ENCODE data around the gene DMGDH.

DMGDH gene

DNA sequence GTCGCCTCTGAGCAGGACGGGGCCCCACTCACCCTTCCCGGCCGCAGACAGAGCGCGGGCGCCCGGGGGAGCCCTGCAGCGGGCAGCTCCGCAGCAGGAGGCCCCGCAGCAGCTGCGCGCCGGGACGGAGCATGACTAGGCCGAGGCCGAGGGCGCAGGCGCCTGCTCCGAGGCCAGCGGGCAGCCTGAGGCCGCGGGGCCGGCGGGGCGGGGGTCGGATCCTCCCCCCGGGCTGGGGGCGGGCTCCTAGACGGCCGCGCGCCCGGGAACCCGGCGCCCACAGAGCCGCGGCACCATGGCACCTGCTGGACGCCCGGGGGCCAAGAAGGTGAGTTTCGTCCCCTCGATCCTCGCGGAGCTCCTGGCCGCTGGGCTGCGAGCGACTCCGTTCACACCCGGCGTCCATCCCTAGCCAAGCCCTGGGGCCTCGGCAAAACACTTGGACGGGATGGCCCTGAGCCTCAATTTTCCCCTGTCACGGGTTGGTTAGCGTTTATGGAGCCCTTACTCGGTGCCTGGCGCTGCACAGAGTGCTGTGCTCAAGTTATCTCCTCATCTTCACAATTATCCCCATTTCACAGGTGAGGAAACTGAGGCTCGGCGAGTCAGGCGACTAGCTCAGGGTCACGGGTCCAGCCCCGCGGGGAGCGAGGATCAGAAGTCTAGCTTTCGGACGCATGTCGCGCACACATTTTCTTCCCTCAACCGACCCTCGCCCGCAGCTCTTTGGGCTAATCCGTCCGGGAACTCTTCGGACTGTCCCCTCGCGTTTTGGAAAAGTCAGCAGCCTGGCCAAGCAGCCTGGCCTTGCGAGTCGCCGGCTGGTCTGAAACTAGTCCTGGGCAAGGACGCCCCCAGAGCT lies at the start of gene DMGDH, which contains the start of gene BHMT2:
Gene DMGDH (minus strand): TSS at position 187 of the 862 bp plus-strand sequence. CDS start 54 bp downstream, at position 133.
Gene BHMT2 (plus strand): TSS at position 280 of the 862 bp plus-strand sequence. CDS start 16 bp downstream, at position 296.
- no peak for FAIRE-seq

DNA sequence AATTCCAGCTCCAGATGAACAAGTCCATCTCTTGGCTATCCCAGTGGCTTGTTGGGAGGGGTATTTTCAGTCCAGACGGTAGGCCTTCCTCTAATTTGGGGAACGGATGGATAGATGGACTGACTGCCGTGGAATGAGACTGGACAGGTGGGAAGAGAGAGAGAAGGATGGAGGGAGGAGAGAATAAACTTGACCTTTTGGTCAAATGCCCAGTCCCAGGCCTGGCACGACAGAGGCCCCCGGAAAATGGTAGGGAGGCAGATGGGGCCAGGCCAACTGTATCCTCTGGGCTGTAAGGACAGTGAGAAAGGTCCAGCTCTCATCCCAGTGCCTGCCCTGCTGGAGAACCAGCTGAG lies 43.2 kb upstream of the DMGDH start:
- no peak for FAIRE-seq

DNA sequence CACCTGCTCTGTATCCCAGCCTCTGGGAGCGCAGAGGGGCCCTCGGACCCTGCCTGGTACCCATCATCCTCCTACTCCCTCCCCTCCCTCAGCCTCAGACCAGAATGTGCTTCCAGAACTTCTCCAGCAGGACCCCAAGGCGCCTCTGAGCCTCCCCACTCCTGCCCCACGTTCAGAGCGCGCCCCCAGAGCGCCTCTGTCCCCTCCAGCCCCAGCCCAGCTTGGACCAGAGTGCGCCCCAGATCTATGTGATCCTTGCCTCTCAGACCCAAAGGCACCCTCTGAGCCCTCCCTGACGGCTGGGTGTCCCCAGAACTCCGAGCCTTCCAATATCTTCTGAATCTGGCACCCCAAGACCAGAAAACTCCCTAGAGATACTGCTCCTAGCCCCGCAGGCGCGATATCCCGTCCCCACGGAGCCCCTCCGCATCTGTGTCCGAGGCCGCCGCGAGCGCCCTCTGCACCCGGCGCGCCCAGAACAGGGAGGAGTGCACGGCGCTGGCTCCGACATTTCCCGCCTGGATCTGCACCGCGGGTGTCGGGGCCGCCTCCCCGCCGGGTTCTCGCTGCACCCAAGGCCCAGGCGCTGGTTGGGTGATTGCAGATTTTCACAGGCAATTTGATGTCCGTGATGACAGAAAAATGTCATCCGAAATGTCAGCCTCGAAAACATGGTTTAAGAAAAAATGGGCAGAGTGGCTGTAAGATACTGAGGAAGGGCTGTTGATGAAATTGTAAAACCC lies 42.7 kb upstream of the DMGDH start:
- FAIRE-seq = no peak

DNA sequence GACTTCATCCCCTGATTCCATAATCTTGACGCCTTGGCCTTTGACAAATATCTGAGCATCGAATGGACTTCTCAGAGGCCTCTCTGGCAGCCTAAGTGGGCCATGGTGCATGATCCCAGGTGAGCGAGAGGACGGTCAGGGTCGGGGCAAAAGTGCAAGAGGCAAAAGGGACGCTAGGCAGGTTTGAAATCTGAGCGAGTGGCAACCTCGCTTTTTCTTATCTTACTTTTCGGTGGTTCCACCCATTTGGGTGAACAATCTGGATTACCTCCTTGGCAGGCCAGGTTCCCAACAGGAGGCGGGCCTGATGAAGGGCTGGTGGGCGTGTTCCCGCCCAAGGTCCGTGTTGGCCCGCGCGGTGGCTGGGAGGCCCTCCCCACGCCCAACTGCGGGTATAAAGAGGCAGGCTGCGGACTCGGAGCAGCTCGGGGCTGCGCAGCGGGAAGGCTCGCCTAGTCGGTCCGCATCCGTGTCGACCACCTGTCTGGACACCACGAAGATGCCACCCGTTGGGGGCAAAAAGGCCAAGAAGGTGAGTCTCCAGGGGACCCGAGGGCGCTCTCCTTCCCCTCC lies 42.0 kb upstream of the DMGDH start, which contains the start of gene BHMT:
Gene BHMT (plus strand): TSS at position 423 of the 573 bp plus-strand sequence. CDS start 77 bp downstream, at position 500.
- no peak for FAIRE-seq

DNA sequence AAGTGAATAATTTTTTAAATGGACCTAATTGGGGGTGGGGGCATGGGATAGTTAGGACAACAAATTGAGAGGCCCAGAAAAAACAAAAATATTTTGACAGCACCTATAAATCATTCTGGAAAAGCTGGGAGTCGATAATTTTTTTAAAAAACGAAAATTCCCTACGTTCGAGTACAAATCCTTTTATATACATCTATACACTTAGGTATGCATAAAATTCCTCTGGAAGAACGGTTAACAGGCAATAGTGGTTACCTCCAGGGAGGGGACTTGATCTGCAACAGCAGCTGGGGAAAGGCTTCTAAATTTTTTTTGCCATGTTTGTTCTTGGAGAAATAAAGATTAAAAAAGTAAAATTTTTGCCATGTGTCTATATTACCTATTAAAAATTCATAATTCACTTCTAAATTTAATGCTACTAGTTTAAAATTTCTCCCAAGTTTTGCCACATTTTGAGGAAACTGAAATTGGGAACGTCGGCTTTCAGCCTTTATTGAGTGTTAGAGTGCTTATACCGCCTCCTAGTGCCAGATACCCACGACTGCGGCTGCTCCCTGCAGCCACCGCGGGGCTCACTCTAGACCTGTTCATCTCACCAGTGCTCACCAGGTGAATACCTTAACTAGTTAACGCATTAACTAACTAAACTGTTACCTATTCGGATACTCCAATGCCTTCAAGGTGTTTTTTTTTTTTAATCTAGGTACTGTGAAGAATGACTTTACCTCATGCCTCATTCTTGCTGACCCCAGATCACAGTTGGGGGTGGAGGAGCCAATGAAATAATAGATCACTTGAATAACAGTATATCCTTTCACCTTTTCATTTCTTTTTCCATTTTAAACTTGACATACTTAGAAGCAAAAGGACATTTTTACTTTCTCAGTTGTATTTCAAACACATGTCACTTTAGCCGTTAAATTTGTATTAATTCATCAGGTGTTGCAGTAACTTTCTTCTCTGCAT lies 40.3 kb upstream of the DMGDH start:
- no peak for FAIRE-seq

DNA sequence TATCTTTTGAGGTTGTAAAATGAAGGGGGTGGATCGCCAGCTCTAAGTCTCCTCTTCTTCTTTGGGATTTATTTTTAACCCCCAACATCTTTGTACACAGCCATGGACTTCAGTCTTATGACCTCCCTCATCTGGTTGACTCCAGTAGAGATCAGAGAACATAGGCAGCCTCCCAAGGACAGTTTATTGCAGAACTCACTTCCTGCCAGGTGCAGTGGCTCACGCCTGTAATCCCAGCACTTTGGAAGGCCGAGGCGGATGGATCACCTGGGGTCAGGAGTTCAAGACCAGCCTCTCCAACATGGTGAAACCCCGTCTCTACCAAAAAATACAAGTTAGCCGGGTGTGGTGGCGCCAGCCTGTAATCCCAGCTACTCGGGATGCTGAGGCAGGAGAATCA lies 39.3 kb upstream of the DMGDH start:
- no peak for FAIRE-seq

DNA sequence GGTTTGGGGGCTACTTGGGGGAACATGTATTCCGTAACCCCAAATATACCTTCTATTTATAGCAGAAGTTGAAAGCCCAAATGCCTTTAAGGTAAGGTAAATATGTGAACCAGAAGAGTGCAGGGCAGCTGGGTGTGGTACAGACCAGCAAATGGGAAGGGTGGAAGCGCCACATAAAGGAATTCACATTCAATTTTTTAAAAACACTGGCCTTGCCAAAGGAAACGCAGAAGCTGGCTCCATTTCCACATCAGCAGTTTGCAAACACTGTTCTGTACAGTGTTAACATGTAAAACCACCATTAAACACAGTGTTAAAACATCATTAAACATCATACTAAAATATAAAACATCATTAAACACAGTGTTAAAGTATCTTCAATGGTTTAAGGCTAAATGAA lies 38.6 kb upstream of the DMGDH start:
- FAIRE-seq = no peak

DNA sequence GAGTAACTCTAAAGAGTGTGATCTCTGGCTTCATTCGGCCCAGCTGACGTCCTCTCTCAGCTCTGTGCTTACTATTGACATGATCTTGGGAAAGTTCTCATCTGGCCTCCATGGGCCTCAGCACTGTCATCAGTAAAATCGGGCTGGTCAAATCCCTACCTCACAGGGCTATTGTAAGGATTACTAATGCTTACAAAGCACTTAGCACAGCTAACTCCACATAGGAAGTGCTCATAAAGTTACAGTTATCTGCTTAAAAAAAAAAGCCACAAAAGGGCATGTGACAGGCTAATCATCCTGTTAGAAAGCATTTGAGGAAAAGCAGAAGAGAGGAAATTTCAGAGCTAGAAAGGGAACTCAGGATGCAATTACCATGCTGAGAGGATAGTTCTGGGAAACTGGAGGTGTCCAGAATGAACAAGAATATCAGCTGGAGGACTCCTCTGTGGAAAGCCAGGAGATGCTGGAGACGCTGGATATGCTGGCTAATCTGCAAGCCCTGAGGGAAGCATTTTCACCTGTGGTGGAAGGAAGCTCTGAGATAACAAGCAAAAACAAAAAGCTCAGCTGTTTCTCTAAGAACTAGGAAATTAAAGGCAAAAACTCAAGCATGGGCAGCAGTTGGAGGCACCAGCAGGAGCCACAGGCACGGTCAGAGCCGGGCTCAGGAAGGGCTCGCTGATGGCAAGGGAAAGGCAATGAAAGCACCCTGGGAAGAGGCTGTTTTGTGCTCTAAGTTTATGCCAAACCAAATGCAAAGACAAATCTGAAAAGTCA lies 37.7 kb upstream of the DMGDH start:
- no peak for FAIRE-seq

DNA sequence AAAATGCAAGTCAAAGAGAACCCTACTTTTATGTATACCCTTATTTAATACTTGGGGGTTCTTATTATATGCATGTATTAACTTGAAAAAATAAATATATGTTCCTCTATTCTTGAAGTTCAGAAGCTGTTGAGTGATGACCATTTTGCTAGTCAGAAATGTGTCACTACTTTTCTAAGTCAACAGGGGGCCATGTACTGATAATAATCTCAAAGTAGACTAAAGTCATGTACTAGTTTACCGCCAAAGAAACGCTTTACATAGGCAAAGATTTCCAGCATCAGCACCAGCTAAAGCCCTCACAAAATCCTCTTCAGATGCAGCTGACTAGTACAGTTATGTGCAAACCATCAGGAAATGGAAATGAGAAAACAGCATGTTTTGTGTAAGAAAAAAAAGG lies 36.4 kb upstream of the DMGDH start:
- FAIRE-seq = no peak

DNA sequence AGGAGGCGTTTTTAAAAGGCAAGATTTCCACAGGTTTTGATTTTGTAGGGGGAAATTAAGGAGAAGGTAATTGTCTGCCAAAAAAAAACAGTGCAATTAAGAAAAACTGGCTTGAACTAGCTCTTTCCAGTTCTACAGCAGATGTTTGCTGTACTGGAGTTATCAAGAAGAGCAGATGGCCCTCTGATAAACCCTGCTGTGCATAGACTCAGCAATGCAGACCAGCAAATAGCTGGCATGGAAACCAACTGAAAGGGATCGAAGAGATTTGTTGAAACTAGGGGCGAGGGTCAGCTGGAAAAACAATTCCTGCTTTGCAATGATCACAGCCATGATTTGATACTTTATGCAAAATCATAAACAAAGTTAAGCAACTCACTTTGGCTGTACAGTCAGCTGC lies 24.3 kb upstream of the DMGDH start:
- FAIRE-seq = no peak

DNA sequence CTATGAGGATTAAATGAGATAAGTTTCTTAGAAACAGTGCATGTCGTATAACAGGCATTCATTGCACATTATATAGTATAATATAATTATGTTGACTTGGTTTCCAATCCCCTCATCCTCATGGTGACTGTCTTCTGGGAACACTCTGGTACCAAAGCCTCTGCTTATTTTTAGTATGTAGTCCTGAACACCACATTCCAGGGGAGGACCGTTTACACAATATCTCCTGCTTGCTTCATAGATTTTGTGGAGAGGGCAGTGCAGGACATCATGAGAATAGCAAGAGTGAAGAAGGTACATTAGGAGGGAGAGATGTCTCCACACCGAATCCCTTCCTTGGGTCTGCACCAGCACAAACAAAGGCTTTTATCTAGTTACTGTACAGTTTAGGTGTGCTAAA lies 21.6 kb upstream of the DMGDH start:
- no peak for FAIRE-seq

DNA sequence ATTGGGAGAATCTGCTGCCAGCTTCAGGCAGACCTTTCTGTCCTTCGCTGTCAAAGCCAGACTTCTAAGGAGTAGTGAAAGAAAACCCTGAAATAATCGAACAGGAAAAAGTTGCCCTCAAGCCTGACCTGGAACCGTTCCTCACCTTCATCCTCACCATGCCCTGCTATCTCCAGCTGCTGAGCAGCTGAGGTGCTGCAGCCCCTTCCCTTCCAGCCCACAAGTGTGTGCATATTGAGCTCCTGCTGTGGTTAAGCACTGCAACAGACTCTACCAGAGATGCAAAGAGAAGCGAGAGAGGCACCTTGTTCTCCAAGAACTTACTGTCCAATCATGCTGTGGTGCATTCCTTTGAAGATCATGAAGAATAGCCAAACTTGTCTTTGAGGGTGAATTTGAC lies 19.0 kb upstream of the DMGDH start:
- FAIRE-seq = no peak

DNA sequence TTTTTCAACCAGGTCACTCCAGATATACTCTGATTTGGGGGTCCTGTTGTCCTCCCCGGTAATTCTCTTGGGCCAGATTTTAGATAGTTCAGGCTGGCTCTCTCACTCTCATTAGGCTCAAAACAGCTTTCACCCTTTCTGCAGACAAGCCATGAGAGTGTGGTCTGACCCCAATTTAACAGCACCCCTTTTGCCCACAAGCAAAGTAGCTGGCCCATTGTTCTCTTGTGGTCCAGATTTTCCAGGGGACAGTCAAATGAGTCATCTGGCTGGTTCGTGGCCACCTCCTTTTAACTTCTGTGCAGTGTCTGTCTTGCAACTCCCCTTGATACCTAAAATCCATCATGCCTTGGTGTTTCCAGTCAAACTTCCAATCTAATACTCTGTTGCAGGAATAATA lies 16.6 kb upstream of the DMGDH start:
- FAIRE-seq = no peak

DNA sequence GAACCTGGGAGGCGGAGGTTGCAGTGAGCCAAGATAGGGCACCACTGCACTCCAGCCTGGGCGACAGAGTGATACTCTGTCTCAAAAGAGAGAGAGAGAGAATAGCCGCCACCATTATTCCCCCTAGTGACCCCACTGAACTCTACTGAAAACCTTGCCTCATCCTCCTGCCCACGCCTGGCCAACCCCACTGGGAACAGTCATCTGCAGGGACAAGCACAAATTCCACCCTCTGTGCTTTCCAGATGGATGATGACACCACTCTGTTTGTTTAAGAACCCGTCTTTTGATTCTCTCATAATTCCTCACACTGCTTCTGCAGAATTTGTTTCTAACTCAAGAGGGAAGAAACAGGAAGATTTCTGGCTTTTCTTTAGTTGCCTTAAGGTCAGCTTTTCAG lies 12.3 kb upstream of the DMGDH start:
- no peak for FAIRE-seq

DNA sequence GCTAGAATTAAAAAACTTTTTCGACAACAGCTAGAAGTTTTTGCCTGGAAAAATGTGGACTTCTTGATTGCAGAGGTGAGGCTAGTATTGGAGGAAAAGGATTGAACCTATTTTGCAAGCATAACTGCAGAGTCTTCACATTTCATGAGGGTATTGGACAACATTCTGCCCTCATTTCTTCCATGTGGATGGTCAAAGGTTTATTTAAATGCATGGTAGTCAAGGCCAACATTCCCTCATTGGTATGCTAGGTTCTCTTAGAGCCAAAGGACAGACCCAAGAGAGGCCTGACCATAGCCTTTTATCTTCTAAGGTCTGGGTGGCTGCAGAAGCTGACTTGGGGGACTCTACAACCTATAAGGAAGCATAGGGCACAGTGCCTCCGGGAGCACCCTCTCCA lies 11.3 kb upstream of the DMGDH start:
- no peak for FAIRE-seq

DNA sequence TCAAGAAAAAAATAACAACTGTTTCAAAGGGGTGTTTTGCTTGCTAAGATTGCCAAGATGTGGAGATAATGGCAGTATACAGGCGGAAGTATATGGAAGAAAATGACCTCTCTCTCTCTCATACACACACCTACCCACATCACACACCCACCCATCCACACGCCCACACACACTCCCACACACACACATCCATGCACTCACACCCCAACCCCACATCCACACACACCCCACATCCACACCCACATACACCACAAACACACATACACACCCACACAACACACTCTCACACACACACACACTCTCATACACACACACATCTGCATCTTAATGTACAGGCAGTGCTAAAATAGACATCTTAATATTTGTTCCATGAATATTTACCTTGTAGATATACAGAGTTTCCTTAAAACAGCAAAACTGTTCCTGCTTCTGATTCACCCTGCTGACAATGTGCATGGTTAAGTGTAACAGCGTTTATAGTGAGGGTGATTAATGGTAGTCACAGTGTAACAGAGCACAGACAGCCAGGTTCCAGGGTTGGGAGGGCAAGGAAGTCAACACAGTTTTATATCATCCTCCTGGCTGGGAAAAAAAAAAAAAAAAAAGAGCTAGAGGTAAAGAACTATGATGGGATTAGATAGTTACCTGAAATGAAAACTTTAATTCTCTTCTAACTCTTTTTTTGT lies 8.3 kb upstream of the DMGDH start:
- no peak for FAIRE-seq

DNA sequence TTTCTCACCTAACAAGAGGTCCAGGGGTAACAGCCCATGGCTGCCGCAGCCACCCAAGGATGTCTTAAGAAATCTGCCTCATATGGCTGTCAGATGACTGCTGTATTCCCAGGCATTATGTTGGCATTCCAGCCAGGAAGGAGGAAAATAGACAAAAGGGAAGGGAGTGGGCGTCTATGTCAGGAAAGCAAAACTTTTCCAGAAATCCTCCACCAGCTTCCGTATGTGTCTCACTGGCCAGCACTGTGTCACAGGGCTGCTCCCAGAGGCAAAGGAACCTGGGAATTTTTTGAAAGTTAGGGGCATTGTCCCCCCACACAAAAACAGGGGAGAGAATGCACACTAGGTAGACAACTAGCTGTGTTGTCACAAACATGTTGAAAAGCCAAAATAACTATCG lies 7.3 kb upstream of the DMGDH start:
- no peak for FAIRE-seq

DNA sequence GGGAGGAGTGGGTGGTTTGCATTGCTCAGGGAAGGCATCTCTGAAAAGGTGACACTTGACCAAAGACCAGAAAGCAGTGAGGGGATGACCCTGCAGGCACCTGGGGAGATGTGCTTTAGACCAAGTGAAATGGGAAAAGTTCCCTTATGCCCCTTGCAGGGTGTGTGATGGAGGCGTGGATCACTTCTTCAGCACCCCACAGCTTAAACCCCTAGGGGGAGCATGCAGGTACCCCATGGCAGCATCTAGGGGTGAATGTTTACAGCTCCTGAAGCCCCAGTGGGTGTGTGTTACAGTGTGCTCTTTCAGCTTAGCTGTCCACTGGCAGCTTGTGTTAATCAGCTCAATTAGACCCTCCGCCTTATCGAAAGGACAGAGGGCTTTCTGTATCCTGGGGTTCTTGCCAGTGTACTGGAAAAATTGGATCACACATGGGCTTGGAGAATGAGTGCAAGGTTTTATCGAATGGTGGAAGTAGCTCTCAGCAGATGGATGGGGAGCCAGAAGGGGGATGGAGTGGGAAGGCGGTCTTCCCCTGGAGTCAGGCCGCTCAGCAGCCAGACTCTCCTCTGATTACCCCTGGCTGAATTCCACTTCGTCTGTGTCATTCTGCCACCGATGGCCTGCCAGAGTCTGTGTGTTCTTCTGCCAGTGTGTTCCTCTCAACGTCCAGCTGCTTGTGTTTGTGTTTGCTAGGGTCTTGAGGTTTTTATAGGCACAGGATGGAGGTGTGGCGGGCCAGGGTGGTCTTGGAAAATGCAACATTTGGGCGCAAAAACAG lies 6.4 kb upstream of the DMGDH start:
- FAIRE-seq = no peak

DNA sequence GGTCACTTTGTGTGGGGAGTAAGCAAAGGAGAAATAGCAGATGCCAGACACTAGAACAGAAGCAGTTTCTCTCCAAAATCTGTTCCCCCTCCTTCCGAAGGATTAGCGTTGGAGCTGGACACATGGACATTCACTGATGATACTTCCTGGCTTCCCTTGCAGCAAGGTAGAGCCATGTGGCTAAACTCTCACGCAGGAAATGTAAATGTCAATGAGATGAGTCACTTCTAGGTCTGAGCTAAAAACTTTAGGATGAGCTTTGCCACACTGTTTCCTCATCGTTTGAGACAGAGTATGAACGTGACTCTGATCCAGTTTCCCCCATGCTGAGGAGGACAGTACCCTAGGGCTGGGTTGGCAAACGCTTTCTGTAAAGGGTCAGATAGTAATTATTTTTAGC lies 5.2 kb upstream of the DMGDH start:
- FAIRE-seq = no peak

DNA sequence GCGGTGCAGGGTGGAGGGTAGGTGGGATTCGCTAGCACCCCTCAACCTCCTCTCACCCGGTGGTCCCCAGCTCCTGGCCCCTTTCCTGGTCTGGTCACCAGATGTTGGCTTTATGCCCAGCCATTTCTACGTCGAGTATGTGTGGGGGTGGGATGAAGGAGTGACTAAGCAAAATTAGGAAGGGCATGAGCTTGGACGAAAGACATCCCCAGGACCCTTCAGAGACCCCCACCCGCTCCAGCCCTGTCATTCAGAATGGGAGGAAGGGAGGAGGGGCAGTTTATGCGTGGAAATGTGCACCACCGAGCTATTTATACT lies 835 bp upstream of the DMGDH start:
- FAIRE-seq = no peak

DNA sequence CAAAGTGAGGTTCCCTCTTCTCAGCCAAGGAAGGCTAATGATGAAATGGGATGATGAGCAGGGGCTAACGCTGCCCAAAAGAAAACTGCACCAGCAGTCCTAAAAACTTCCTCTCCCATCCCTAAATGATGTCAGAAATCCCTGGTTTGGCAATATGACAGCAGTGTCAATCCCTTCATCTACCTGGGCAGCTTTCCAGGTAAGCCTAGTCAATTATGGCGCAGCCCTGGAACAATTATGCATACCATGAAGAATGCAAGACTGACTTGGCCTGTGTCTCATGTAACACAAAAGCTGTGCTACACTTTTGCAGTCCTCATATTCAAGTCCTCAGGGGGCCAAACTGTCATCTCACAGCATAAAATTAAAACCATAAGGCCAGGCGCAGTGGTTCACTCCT lies 7.0 kb downstream of the DMGDH start:
- FAIRE-seq = no peak

Measured in islet of Langerhans (tissue), 1 donor.